C4-2B (cell line): ENCODE measurements around the gene C19orf12.

Source experiments
- H3K27ac ChIP-seq: fragments of 450-650 bp; 2 replicates; pipeline ENCODE4 v1.5.1; 2017
- ZFX ChIP-seq: fragments of 450-650 bp; IDR thresholded peaks from 2 replicates; pipeline ENCODE4 v1.6.1; 2017
- TF ChIP-seq, protein P1 (sequence below): fragments of 450-650 bp; conservative IDR thresholded peaks from 2 replicates; pipeline ENCODE4 v1.5.1; 2017; ENCODE audit warnings: mild to moderate bottlenecking

Gene C19orf12

DNA sequence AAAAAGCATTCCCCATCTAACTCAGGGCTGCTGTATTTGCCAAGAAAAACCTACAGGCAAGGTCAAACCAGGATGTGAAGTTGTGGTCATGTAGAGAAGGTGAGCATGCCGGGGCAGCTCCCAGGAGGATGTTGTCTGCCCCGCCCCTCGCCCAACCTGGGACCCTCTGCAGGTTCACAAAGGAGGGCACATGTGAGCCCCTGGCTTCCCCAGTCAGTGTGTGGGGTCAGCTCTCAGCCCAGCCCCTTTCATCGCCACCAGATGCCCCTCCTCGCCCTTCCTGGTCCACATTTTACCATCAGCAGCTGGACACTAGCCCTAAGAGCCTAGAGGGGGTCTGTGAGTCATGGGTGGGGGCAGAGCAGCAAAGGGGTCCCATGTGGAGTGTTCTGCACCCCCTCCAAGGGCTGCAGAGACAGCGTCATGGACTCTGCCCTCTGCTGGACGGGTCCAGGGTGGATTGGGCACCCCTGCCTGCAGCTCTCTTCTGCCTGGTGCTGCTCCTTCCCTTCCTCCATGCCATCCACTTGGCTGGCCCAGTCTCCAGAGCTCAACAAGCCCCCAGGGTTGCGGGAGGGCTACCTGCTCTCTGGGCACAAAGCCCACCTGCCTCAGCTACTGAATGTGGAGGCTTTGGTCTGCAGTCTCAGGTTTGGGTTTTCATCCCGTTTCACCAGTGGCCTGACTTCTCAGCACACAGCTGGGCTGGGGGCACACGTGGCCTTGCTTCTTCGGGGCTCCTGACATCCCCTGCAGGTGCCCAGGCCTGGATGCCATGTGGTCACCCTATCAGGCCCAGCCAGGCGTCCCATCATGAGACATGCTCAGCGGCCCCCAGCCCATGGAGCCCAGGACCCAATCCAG lies 46.1 kb downstream of the C19orf12 start:
- TF ChIP-seq, protein P1, sequence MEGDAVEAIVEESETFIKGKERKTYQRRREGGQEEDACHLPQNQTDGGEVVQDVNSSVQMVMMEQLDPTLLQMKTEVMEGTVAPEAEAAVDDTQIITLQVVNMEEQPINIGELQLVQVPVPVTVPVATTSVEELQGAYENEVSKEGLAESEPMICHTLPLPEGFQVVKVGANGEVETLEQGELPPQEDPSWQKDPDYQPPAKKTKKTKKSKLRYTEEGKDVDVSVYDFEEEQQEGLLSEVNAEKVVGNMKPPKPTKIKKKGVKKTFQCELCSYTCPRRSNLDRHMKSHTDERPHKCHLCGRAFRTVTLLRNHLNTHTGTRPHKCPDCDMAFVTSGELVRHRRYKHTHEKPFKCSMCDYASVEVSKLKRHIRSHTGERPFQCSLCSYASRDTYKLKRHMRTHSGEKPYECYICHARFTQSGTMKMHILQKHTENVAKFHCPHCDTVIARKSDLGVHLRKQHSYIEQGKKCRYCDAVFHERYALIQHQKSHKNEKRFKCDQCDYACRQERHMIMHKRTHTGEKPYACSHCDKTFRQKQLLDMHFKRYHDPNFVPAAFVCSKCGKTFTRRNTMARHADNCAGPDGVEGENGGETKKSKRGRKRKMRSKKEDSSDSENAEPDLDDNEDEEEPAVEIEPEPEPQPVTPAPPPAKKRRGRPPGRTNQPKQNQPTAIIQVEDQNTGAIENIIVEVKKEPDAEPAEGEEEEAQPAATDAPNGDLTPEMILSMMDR = peak; percentile 19
- TF ChIP-seq ZFX = no peak
- peak overlapping the region; percentile 86 for H3K27ac ChIP-seq

DNA sequence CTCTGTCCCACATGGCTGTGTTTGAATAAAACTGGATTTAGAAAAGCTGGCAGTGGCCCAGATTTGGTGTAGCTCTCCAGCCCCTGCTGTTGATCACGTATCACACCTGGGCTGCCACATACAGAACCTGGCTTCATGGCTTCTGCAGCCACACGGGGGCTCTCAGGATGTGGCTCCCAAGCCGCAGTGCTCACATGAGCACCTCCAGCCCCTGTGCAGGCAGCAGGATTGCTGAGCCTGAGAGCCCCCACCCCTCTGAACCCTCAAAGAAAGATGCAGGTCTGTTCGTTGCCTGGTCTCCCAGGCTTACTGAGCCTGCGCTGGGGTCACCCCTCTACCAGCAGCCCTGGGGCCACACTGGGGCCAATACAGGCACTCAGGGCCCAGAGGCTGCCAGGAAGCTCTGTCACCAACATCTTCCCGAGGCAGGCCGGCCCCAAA lies 47.1 kb downstream of the C19orf12 start:
- no peak for TF ChIP-seq ZFX
- TF ChIP-seq, protein P1 = no peak
- peak overlapping the region; percentile 86 for H3K27ac ChIP-seq

DNA sequence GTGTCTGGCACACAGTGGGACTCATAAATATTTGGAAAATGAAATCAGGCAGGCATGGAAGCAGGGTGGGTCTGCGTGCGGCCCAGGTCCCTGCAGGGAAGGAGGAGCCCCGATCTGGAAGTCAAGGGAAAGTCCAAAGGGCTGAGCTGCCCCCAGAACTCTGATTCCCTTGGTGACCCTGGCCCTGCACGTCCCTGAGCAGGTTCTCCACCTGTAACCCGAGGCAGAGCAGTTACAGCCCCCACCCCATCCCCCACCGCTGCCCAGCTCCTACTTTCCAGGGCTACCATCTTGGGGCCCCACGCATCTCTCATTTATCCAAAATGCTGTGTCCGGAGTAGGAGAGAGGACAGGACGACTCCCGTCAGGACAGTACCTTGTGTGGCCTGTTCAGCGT lies 47.7 kb downstream of the C19orf12 start:
- TF ChIP-seq, protein P1 = no peak
- peak overlapping the region; percentile 86 for H3K27ac ChIP-seq

DNA sequence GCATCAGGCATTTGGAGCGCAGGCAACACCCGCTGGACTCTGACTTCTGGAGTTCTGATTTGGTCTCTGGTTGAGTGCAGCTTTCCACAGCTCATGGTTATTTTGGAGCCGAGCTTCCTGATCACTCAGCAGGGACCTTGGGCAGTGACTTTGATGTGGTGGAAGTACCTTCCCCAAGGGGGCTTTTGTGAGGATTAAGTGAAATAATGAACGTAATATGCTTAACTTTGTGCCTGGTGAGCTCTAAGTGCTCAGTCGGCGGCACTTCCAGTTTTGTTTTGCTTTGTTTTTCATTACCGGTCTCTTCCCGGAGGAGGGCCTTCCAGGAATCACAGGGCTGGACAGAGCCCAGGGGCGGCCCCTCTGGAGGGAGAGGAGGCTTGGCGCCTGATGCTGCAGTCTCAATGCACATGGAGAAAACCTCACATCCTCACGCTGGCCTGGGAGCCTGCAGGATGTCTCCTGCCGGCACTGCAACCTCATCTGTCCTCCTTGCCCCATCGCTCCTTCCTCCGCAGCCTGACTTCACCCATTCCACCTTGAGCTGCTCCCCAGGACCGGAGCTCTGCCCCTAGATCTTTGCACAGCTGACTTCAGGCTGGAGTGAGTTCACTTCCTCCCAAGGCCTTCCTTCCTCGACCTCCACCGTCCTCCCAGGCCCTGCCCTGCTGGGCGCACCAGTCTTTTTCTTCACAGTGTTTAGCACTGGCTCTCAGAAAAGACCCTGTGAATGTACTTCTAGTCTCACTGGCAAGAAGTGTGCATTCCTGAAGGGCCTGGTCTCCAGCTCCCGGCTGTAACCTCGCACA lies 48.3 kb downstream of the C19orf12 start:
- peak overlapping the region; percentile 86 for H3K27ac ChIP-seq
- TF ChIP-seq ZFX = no peak; the same call in 1 of the 2 replicates
- TF ChIP-seq, protein P1 = no peak

DNA sequence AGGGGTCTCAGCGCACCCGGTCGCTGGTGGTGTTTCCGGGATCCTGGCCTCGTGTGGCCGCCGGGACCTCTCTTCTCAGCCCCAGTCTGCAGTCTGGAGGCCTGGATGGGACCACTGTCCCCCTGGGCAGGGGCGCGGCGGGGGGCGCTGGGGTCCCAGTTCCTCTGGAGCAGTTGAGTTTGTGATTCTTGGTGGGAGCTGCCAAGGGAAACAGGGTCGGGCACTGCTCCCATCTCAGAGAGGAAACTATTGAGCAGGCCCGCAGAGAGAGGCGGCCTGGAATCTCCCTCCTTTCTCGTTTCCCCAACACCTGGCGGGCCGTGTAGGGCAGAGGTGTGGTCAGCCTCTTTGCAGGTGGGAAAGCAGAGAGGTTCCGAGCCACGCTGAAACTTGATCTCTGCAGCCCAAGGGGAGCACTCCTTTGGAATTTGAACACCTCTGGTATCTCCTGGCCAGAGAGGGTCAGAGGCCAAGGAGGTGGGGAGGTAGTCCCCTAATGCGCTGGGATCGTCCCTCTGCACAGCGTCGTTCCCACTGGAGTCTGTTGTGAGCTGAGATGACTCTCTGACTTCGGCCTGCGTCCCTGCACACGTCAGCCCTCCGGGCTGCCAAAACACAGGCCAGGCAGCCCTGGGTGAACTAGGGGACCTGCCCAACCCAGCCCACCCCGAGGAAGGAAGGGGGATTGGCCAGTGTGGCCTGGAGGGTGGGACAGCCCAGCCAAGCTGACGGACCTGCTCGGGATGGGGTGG lies 49.1 kb downstream of the C19orf12 start:
- peak overlapping the region; percentile 86 for H3K27ac ChIP-seq
- 0 out of 2 replicates have a peak, but pooled peaks have one; percentile 55 for TF ChIP-seq ZFX
- TF ChIP-seq, protein P1 = no peak

DNA sequence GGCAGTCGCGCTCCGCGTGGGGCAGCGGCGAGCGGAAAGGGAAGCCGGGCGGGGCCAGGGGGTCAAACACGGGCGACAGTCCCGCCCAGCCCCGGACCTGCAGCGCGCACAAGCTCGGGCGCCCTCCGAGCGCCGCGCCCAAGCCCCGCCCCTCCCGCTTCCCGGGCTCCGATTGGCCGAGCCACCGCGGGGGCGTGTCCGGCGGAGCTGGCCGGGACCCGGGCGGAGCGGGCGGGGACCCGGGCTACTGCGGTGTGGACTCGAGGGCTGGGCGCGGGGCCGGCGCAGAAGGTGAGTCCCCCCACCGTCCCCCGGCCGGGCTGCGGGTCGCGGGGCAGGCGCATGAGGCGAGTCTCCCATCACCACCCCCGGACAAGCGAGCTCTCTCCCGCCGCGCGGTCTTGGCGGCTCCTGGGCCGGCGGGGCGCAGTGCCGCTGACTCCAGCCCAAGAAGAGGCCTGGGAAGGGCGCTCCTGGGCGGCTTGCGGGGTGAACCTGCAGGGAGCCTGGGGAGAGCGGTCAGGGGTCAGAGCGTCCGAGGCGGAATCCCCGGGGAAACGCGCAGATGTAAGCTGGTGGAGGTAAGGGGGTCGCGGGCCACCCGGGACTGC lies 49.7 kb downstream of the C19orf12 start, which contains the start of gene PLEKHF1:
Gene PLEKHF1, plus strand, starts transcription at position 247 of the 611 bp plus-strand sequence. CDS start 8,379 bp downstream, outside the sequence.
- H3K27ac ChIP-seq = peak within 1 kb of the TSS; percentile 86
- peak; percentile 65; the same call in 1 of the 2 replicates for TF ChIP-seq ZFX
- TF ChIP-seq, protein P1 = no peak; the same call in 1 of the 2 replicates
